Heart right ventricle (tissue), 16 donors: Measurements from ENCODE around the gene RNF166. TPM values are rescaled to one million over a fixed set of nuclear protein-coding genes. Genes with fewer than 3 reads are reported as not detected.

Source experiments
- ATAC-seq, 8 donors: fragments of 200-7000 bp; cut with Tn5 transposase; one replicate each; pipeline ENCODE4 v1.9.1; 2020; ENCODE audit warnings: mild to moderate bottlenecking in 8 of 8, moderate library complexity in 8 of 8, moderate number of reproducible peaks in 1 of 8
- DNase-seq, 2 donors: peaks; one replicate each; pipeline ENCODE4 v3.0.0-alpha.2; 2020
- H3K27ac ChIP-seq, 10 donors: fragments of 200-600 bp; sonication (generic) in 2 of 10; one replicate each; pipeline versions ENCODE4 v1.5.0 to v1.8.0; 2020 to 2022; ENCODE audit warnings: mild to moderate bottlenecking in 3 of 10
- H3K27me3 ChIP-seq, 7 donors: fragments of 200-600 bp; one replicate each; pipeline ENCODE4 v1.8.0; 2021 to 2022; ENCODE audit warnings: mild to moderate bottlenecking in 2 of 7
- H3K36me3 ChIP-seq, 9 donors: fragments of 200-600 bp; sonication (generic) in 1 of 9; one replicate each; pipeline versions ENCODE4 v1.5.0 to v1.8.0; 2020 to 2022; ENCODE audit warnings: mild to moderate bottlenecking in 2 of 9
- H3K4me1 ChIP-seq, 9 donors: fragments of 200-600 bp; sonication (generic) in 1 of 9; one replicate each; pipeline versions ENCODE4 v1.5.0 to v1.8.0; 2020 to 2022; ENCODE audit warnings: mild to moderate bottlenecking in 4 of 9
- H3K4me3 ChIP-seq, 10 donors: fragments of 200-600 bp; sonication (generic) in 2 of 10; one replicate each; pipeline versions ENCODE4 v1.5.0 to v1.8.0; 2020 to 2022; ENCODE audit warnings: mild to moderate bottlenecking in 7 of 10, moderate library complexity in 2 of 10
- H3K9me3 ChIP-seq, 11 donors: fragments of 200-600 bp in 10 of 11; sonication (generic) in 2 of 11; one replicate each; pipeline versions ENCODE4 v1.5.0 to v1.8.0; 2013 to 2022; ENCODE audit warnings: mild to moderate bottlenecking in 2 of 11, control low read depth in 1 of 11, moderate library complexity in 1 of 11
- CTCF ChIP-seq, 9 donors: fragments of 200-600 bp; sonication (generic) in 2 of 9; IDR thresholded peaks; one replicate each; pipeline versions ENCODE4 v1.5.0 to v1.8.0; 2021 to 2022; ENCODE audit warnings: antibody characterized with exemption in 9 of 9, mild to moderate bottlenecking in 5 of 9, moderate library complexity in 1 of 9
- WGBS, 2 donors: extraction: QIAGEN DNeasy Blood & Tissue Kit; methylation state at CpG; one replicate each; pipeline ENCODE4 v1.1.7; 2013; ENCODE audit warnings: inconsistent platforms in 1 of 2; 5-methylcytosine and 5-hydroxymethylcytosine counted together
- intact Hi-C, 10 donors: fragments of 100-400 bp; cut with DNase I; formaldehyde crosslinking; loops; one replicate each; pipeline versions ENCODE4 v1.11.1 to v1.14.2; 2022
- polyA plus RNA-seq, 2 donors: library from polyadenylated mRNA; stranded (reverse); fragments of 200-250 nt; gene quantifications; one replicate each; pipeline ENCODE4 v1.2.3, GENCODE V29; 2013
- total RNA-seq, 10 donors: library from RNA; stranded (reverse); fragmentation: NEBNext Ultra II Directional in 3 of 10; extraction: Animal tissue kit (Norgen Biotek cat#: 25700) in 3 of 10; gene quantifications; one replicate each; pipeline versions ENCODE4 v1.2.1 to v1.2.4, GENCODE V29; 2021 to 2023
- donor health status: Arrhythmogenic right ventricular cardiomyopathy.
- donor health status: ischemic (EF 13 %, LVEDD 7.1; RV severe dilation, severe dysfunction).
- donor health status: healthy with polysubstance abuse.
- donor health status: DM: no; HTN: yes; CAD: no.
- donor health status: DM: no; HTN: no; CAD: no.
- donor health status: ischemic (EF 25% LVEDD 6.9; RV normal size, moderate dysfunction).
- donor health status: ischemic (EF 25% LVEDD 5.7; RV mildly dilated, moderate dysfunction).
- donor health status: healthy.
- donor health status: DM: yes; HTN: yes; CAD: no.
- donor health status: Ischemic cardiomyopathy.
- donor health status: ischemic (EF 35%, LVEDD 5.7; RV mildly dilated, moderate dysfunction).
- donor health status: nonischemic (EF 11% LVEDD 7.7; RV severe dilation, severe dysfunction).
- donor health status: DM: yes; HTN: yes; CAD: no.
- donor health status: PGD.
- donor health status: ischemic (EF 29% LVEDD 5.4; RV normal size, mild dysfunction).
- donor health status: nonischemic (EF 23%, LVEDD 6.1; RV moderate dilation, normal function).

RNF166 gene
- total and polyA plus RNA-seq, 12 donors, result 11.8 to 38.0 (median 14.3) TPM

GRCh38 chr16:88676502-88677242 is 29.5 kb downstream of the RNF166 start:
- Histone ChIP-seq H3K9me3 (no peaks in the 10 kb centered on the region), H3K27me3 (peaks cover 0 to 27% (median 0%) of the 10 kb centered on the region in 7 donors), H3K4me3 (no peak overlapping the region), H3K36me3 (peaks cover 0 to 30% (median 0%) of the 10 kb centered on the region in 9 donors), H3K27ac (no peak overlapping the region), H3K4me1 (peaks cover 0 to 37% (median 17%) of the 10 kb centered on the region in 9 donors)
- WGBS, 2 donors, result 74 to 76% methylated on average over 22 of the region's 22 CpGs
- intact Hi-C loops, result no loop called here
- no peak for DNase-seq
- no peak for TF ChIP-seq CTCF (IDR thresholded peaks at IDR 0.05)
- ATAC-seq, result no peak

GRCh38 chr16:88673716-88674379 is 32.4 kb downstream of the RNF166 start:
- H3K4me1 ChIP-seq, result peaks cover 0 to 37% (median 17%) of the 10 kb centered on the region in 9 donors
- WGBS, 2 donors, result 49 to 69% methylated on average over 19 of the region's 19 CpGs
- TF ChIP-seq CTCF (IDR thresholded peaks at IDR 0.05), result no peak
- H3K27ac ChIP-seq, result peak overlapping the region in 9 of 10 donors; percentile 18 to 86 (median 78)
- H3K27me3 ChIP-seq, result peaks cover 0 to 10% (median 0%) of the 10 kb centered on the region in 7 donors
- peak; percentile 60 to 90 (median 80) for ATAC-seq
- DNase-seq, result peak; percentile 57 to 58
- intact Hi-C loops, result no loop called here
- H3K36me3 ChIP-seq, result peaks cover 0 to 23% (median 0%) of the 10 kb centered on the region in 9 donors
- H3K4me3 ChIP-seq, result no peak overlapping the region
- no peaks in the 10 kb centered on the region for H3K9me3 ChIP-seq

GRCh38 chr16:88672776-88673175 is 33.4 kb downstream of the RNF166 start:
- Histone ChIP-seq H3K9me3 (no peaks in the 10 kb centered on the region), H3K4me1 (peaks cover 0 to 37% (median 17%) of the 10 kb centered on the region in 9 donors), H3K4me3 (no peak overlapping the region), H3K27me3 (no peaks in the 10 kb centered on the region), H3K36me3 (peaks cover 0 to 12% (median 0%) of the 10 kb centered on the region in 9 donors), H3K27ac (peak overlapping the region in 8 of 10 donors; percentile 59 to 86 (median 78))
- TF ChIP-seq CTCF (IDR thresholded peaks at IDR 0.05), result peak in 4 of 9 donors; percentile 12 to 26 (median 18)
- DNase-seq (no peak), ATAC-seq (peak in 5 of 8 donors; percentile 11 to 45 (median 29))
- intact Hi-C loops, result no loop called here
- 54 to 56% methylated on average over 11 of the region's 11 CpGs for WGBS, 2 donors

GRCh38 chr16:88671806-88672205 is 34.4 kb downstream of the RNF166 start:
- H3K4me1 ChIP-seq, result peaks cover 0 to 43% (median 19%) of the 10 kb centered on the region in 9 donors
- peaks cover 0 to 12% (median 0%) of the 10 kb centered on the region in 9 donors for H3K36me3 ChIP-seq
- peak in 6 of 8 donors; percentile 1 to 45 (median 10) for ATAC-seq
- no peak for TF ChIP-seq CTCF (IDR thresholded peaks at IDR 0.05)
- no peaks in the 10 kb centered on the region for H3K9me3 ChIP-seq
- 81 to 84% methylated on average over 23 of the region's 23 CpGs for WGBS, 2 donors
- no peak overlapping the region for H3K4me3 ChIP-seq
- intact Hi-C loops, result no loop called here
- H3K27me3 ChIP-seq, result no peaks in the 10 kb centered on the region
- H3K27ac ChIP-seq, result peak overlapping the region in 1 of 10 donors; percentile 86
- no peak for DNase-seq
